Activated naive CD4-positive, alpha-beta T cell treated with anti-CD3 and anti-CD28 coated beads, Interleukin-2, amount 50 U/mL, for 24 hours (primary cell): Measurements from ENCODE around the gene SNAP91.
"Not testable (repeated sequence)": the region's sequence is repeated elsewhere in the genome, so short reads cannot be mapped to it uniquely, and the experiment has no call there.

Experiments used
- H3K27ac Mint-ChIP-seq: one replicate; pipeline ENCODE4 v1.8.0; 2021; ENCODE audit warnings: mild to moderate bottlenecking, mixed read lengths
- H3K27me3 Mint-ChIP-seq: one replicate; pipeline ENCODE4 v1.8.0; 2021; ENCODE audit warnings: mixed read lengths
- H3K36me3 Mint-ChIP-seq: one replicate; pipeline ENCODE4 v1.8.0; 2021; ENCODE audit warnings: mixed read lengths
- H3K4me1 Mint-ChIP-seq: one replicate; pipeline ENCODE4 v1.8.0; 2021; ENCODE audit warnings: mixed read lengths
- H3K4me3 Mint-ChIP-seq: one replicate; pipeline ENCODE4 v1.8.0; 2021; ENCODE audit warnings: mild to moderate bottlenecking, mixed read lengths
- H3K9me3 Mint-ChIP-seq: one replicate; pipeline ENCODE4 v1.8.0; 2021; ENCODE audit warnings: mixed read lengths

Gene SNAP91

DNA sequence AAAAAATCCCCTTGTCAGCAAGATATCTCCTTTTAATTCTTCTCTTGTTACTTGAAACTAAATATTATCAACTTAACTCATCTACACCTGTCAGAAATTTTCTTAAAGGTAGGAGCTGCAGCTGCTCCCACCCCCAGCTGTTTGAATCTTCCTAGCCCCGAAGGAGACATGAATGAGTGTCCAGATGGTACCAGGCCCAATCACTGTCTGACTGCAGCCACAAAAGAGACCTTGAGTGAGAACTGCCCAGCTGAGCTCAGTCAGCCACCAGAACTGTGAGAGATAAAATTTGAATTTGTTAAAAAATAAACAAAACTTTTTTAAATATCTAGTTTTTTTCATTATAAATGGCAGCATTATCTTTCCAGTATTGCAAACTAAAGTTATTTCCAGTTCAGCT lies 111.8 kb downstream of the SNAP91 start:
- Mint-ChIP-seq H3K27ac (no peak overlapping the region), H3K9me3 (no peaks in the 10 kb centered on the region), H3K36me3 (no peaks in the 10 kb centered on the region), H3K27me3 (no peaks in the 10 kb centered on the region), H3K4me3 (no peak overlapping the region), H3K4me1 (no peaks in the 10 kb centered on the region)

DNA sequence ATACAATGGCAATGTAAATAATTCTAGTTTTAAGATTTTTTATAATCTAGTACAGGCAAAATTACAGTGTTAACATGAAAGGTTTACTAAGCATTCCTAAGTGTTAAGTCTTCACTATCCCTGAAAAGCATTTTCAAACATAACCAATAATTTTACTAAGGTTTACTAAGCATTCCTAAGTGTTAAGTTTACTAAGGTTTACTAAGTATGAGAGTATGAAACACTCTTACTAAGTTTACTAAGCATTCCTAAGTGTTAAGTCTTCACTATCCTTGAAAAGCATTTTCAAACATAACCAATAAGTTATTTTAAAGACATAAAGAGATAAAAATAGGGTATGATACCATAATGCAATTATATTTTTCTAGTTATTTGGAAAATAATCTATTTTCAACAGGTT lies 114.0 kb downstream of the SNAP91 start:
- Mint-ChIP-seq H3K36me3 (no peaks in the 10 kb centered on the region), H3K27ac (no peak overlapping the region), H3K4me1 (no peaks in the 10 kb centered on the region), H3K4me3 (no peak overlapping the region), H3K27me3 (no peaks in the 10 kb centered on the region), H3K9me3 (no peaks in the 10 kb centered on the region)

DNA sequence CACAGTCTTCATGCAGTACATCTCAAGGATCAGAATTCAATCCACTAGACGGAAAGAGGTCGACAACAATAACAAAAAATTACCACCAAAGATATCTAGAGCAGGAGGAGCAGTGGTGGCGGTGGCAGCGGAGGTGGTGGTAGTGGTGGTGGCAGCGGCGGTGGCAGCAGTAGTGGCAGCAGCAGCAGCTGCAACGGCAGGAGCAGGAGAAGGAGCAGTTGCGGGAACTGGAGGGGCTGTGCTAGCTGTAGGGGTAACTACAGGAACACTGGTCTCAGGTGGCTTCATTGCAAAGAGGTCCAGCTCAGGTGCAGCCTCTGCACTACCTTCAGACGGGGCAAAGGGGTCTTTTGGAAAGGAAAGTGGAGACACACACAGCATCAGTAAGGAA lies 115.5 kb downstream of the SNAP91 start:
- Mint-ChIP-seq H3K9me3 (no peaks in the 10 kb centered on the region), H3K27me3 (no peaks in the 10 kb centered on the region), H3K27ac (no peak overlapping the region), H3K36me3 (no peaks in the 10 kb centered on the region), H3K4me1 (no peaks in the 10 kb centered on the region), H3K4me3 (no peak overlapping the region)

DNA sequence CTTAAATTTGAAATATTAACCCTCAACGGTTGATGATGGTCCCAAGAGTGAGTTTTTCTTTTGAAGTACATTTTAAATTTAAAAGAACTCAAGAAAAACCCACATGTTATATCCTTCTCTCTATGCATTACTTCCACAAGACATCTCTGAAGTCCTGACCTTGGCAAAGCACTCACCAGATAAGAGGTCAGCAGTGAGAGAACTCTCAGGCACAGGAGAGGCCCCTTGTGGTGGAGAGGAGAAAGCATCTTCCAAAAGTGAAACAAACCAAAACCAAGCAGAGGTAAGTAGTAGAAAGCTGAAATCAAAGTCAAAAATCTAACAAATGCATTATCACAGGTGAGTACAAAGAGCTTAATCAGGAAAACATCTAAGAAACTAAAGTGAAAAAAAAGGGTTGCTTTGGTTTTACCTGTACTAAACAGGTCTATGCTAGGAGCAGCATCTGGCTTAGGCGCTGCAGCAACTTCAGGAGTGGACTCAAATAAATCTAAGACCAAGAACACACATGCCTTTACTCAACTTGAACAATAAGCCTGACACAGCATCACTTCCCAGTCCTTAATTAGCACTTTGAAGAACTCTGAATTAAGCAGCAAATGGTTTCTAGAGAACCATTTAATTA lies 116.0 kb downstream of the SNAP91 start:
- Mint-ChIP-seq H3K27me3 (no peaks in the 10 kb centered on the region), H3K4me3 (no peak overlapping the region), H3K27ac (no peak overlapping the region), H3K4me1 (no peaks in the 10 kb centered on the region), H3K36me3 (no peaks in the 10 kb centered on the region), H3K9me3 (no peaks in the 10 kb centered on the region)

DNA sequence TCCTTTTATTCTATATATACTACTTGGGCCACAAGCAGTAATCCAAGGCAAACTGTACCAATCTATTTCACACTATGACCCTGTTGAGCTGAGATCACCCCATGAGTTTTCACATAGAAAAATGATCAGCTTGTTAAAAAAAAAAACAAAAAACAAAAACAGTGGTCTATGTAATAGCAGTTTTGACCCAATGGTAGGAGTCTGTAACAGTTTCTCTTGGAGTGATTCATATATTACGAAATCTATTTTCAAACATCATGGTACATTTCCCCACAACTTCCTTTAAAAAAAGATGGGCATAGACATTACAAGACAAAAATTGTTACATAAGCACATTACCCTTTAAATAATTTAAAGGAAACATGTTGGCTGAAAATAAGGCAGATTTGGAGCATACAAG lies 118.5 kb downstream of the SNAP91 start:
- Mint-ChIP-seq H3K9me3 (no peaks in the 10 kb centered on the region), H3K27ac (no peak overlapping the region), H3K27me3 (no peaks in the 10 kb centered on the region), H3K36me3 (no peaks in the 10 kb centered on the region), H3K4me1 (no peaks in the 10 kb centered on the region), H3K4me3 (no peak overlapping the region)

DNA sequence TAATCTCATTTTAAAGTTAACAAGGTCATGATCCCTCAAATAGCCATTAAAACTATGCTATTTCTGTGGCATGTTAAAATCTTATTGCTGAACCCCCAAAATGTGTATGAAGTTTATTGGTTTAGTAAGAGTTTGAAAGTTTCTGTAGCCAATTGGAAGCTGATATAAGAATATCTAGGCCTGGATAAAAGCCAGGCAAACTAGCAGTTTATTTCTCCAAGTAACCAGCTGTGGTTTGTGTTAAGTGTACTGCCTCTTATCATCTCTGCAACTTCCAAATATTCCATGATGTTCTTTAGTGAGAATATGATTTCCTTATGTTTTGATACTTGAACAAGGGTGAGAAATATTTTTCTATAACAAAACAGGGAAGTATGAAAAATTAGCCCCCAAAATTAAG lies 119.8 kb downstream of the SNAP91 start:
- Mint-ChIP-seq H3K9me3 (no peaks in the 10 kb centered on the region), H3K36me3 (no peaks in the 10 kb centered on the region), H3K27me3 (no peaks in the 10 kb centered on the region), H3K27ac (no peak overlapping the region), H3K4me3 (no peak overlapping the region), H3K4me1 (no peaks in the 10 kb centered on the region)

DNA sequence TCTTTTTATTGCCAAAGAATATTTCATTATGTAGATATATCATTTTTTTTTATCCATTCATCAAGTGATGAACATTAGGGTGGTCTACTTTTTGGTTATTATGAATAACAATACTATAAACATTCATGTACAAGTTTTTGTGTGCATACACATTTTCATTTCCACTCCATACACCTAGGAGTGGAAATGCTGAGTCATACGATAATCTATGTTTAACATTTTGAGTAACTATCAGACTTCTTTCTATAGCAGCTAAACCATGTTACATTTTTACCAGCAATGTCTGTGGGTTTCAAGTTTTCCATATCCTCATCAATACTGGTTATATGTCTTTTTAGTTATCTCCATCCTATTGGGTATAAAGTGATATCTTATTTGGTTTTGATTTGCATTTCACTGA lies 130.8 kb downstream of the SNAP91 start:
- Mint-ChIP-seq H3K4me3 (no peak overlapping the region), H3K36me3 (no peaks in the 10 kb centered on the region), H3K27ac (no peak overlapping the region), H3K4me1 (no peaks in the 10 kb centered on the region), H3K27me3 (no peaks in the 10 kb centered on the region), H3K9me3 (no peaks in the 10 kb centered on the region)

DNA sequence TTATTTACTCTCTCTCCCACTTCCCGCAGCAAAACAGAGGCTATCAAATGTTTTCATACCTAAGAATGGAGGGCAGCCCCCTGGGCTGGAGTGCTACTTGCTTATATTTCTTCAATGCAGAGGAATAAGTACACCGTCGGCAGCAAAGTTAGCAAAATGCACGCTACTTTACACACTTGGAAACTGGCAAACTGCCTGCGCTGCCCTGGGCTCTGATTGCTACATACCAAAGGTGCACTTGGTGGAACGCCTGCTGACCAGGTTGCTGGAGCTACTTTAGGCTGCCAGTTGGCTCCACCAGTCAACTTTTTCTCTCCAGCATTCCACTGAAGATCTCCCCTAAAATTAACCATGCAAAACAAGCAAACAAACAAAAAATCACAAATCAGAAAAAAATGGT lies 134.1 kb downstream of the SNAP91 start:
- Mint-ChIP-seq H3K4me1 (no peaks in the 10 kb centered on the region), H3K27ac (no peak overlapping the region), H3K9me3 (no peaks in the 10 kb centered on the region), H3K27me3 (no peaks in the 10 kb centered on the region), H3K36me3 (no peaks in the 10 kb centered on the region), H3K4me3 (no peak overlapping the region)

DNA sequence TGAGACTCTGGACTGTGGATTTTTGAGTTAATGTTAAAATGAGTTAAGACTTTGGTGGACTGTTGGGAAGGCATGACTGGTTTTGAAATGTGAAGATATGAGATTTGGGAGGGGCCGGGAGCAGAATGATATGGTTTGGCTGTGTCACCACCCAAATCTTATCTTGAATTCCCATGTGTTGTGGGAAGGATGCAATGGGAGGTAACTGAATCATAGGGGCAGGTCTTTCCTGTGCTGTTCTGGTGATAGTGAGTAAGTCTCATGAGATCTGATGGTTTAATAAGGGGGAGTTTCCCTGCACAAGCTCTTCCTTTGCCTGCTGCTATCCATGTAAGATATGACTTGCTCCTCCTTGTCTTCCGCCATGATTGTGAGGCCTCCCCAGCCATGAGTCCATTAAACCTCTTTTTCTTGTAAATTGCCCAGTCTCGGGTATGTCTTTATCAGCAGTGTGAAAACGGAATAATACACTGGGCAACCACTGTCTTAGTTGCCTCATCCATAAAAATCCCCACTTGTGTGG lies 137.2 kb downstream of the SNAP91 start:
- not testable (repeated sequence) for H3K27me3 Mint-ChIP-seq, H3K4me3 Mint-ChIP-seq, H3K9me3 Mint-ChIP-seq, H3K36me3 Mint-ChIP-seq, H3K27ac Mint-ChIP-seq, H3K4me1 Mint-ChIP-seq

DNA sequence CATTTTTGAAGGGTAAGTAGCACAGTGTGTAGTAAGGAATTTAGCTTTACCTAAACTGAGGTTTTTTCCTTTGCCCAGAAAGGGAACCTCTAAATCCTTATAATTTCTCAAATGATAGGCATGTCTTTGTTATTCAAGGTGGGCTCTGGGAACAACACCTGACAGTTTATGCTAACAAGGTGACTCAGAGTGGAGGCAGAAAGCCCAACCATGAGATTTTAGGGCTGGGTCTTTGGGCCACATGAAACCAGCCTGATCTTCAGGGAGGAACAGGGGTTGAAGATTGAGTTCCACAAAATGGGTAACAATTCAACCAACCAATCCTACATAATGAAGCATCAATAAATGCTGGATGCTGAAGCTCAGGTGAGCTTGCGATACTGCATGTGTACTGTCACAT lies 149.9 kb downstream of the SNAP91 start:
- Mint-ChIP-seq H3K27me3 (no peaks in the 10 kb centered on the region), H3K9me3 (no peaks in the 10 kb centered on the region), H3K4me1 (no peaks in the 10 kb centered on the region), H3K4me3 (no peak overlapping the region), H3K36me3 (no peaks in the 10 kb centered on the region), H3K27ac (no peak overlapping the region)

DNA sequence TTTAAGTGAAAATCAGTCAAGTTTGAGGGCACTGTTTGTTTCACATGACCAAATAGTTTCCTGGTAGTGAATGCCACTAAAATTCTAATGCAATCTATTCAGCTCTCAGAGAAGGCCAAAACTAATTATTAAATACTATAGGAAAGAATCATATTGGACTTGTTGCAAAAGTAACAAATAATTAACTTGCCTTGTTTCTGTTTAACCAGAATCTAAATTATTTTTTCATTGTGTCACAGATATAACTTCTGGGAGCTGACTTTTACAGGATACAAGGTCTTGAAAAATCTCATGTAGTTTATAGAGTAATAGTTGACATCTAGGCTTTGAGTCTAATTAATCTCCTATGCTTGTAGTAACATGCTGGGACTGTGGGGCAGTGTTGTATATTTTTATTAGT lies 152.0 kb downstream of the SNAP91 start:
- H3K27me3 Mint-ChIP-seq = no peaks in the 10 kb centered on the region
- H3K27ac Mint-ChIP-seq = no peak overlapping the region
- no peak overlapping the region for H3K4me3 Mint-ChIP-seq
- no peaks in the 10 kb centered on the region for H3K4me1 Mint-ChIP-seq
- H3K9me3 Mint-ChIP-seq = no peaks in the 10 kb centered on the region
- H3K36me3 Mint-ChIP-seq = no peaks in the 10 kb centered on the region

DNA sequence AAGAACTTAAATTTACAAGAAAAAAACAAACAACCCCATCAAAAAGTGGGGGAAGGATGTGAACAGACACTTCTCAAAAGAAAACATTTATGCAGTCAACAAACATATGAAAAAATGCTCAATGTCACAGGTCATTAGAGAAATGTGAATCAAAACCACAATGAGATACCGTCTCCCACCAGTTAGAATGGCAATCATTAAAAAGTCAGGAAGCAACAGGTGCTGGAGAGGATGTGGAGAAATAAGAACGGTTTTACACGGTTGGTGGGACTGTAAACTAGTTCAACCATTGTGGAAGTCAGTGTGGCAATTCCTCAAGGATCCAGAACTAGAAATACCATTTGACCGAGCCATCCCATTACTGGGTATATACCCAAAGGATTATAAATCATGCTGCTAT lies 157.2 kb downstream of the SNAP91 start:
- not testable (repeated sequence) for H3K4me3 Mint-ChIP-seq, H3K27me3 Mint-ChIP-seq, H3K9me3 Mint-ChIP-seq, H3K36me3 Mint-ChIP-seq, H3K4me1 Mint-ChIP-seq, H3K27ac Mint-ChIP-seq

DNA sequence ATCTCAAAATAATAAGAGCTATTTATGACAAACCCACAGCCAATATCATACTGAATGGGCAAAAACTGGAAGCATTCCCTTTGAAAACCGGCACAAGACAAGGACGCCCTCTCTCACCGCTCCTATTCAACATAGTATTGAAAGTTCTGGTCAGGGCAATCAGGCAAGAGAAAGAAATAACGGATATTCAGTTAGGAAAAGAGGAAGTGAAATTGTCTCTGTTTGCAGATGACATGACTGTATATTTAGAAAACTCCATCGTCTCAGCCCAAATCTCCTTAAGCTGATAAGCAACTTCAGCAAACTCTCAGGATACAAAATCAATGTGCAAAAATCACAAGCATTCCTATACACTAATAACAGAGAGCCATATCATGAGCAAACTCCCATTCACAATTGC lies 158.4 kb downstream of the SNAP91 start:
- not testable (repeated sequence) for H3K4me1 Mint-ChIP-seq, H3K27me3 Mint-ChIP-seq, H3K9me3 Mint-ChIP-seq, H3K27ac Mint-ChIP-seq, H3K36me3 Mint-ChIP-seq, H3K4me3 Mint-ChIP-seq

DNA sequence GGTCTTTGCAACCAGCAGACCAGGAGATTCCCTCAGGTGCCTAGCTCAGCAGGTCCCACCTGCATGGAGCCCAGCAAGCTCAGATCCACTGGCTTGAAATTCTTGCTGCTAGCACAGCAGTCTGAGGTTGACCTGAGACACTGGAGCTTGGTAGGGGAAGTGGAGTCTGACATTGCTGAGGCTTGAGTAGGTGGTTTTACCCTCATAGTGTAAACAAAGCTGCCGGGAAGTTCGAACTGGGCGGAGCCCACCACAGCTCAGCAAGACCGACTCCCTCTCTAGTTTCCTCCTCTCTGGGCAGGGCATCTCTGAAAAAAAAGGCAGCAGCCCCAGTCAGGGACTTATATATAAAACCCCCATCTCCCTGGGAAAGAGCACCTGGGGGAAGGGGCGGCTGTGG lies 162.3 kb downstream of the SNAP91 start:
- H3K27ac Mint-ChIP-seq = no peak overlapping the region
- H3K27me3 Mint-ChIP-seq = peaks cover 9% of the 10 kb centered on the region
- H3K4me1 Mint-ChIP-seq = no peaks in the 10 kb centered on the region
- H3K9me3 Mint-ChIP-seq = no peaks in the 10 kb centered on the region
- H3K4me3 Mint-ChIP-seq = no peak overlapping the region
- peaks cover 1% of the 10 kb centered on the region for H3K36me3 Mint-ChIP-seq

DNA sequence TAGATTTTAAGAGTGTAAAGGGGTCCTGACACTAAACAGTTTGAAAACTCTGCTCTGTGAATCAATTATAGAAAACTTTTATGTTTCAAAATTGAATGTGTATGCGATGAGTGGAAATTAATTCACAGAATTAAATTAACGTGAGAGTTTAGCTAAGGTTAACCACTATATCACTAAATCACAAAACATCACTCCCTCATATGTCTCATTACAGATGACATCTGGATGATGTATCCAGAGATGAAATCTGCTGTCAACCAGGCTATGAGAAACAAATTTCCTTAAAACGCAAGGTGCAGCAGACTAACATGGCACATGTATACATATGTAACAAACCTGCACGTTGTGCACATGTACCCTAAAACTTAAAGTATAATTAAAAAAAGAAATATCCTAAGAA lies 169.2 kb downstream of the SNAP91 start:
- Mint-ChIP-seq H3K9me3 (no peaks in the 10 kb centered on the region), H3K27ac (no peak overlapping the region), H3K36me3 (peaks cover 1% of the 10 kb centered on the region), H3K27me3 (peaks cover 7% of the 10 kb centered on the region), H3K4me3 (no peak overlapping the region), H3K4me1 (no peaks in the 10 kb centered on the region)

DNA sequence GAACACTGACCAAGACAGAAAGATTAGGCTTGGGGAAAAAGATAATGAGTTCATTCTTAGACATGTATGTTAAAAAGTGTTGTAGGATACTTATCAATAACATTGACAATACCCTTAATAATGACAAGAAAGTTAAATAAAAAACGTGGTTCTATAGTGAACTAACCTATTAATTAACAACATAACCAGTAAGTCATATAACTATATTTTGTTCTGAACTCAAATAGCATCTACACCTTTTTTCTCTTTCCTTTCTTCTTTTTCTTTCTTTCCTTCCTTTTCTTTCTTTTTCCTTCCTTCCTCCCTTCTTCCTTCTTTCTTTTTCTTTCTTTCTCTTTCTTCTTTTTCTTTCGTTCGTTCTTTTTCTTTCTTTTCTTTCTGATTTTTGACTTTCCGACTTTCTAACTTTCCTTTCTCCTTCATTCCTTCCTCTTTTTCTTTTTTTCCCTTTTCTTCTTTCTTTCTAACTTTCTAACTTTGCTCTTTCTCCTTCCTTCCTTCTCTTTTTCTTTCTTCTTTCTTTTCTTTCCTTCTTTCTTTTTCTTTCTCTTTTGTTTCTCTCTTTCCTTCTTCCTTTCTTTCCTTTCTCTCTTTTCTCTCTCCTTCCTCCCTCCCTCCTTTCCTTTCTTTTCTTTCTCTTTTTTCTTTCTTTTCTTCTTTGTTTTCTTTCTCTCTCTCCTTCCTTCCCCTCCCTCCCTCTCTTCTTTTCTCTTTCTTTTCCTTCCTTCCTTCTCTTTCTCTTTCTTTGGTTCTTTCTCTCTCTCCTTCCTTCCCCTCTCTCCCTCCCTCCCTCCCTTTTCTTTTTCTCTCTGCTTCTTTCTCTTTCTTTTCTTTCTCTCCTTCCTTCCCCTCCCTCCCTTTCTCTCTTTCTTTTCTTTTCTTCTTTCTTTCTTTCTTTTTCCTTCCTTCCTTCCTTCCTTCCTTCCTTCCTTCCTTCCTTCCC lies 172.0 kb downstream of the SNAP91 start:
- no peaks in the 10 kb centered on the region for H3K4me1 Mint-ChIP-seq
- no peaks in the 10 kb centered on the region for H3K9me3 Mint-ChIP-seq
- H3K36me3 Mint-ChIP-seq = no peaks in the 10 kb centered on the region
- H3K27me3 Mint-ChIP-seq = peaks cover 7% of the 10 kb centered on the region
- no peak overlapping the region for H3K4me3 Mint-ChIP-seq
- H3K27ac Mint-ChIP-seq = peak overlapping the region; percentile 6
